Subcutaneous adipose tissue (tissue), 4 donors: ENCODE measurements around the gene SLCO4A1. TPM values are rescaled to one million over a fixed set of nuclear protein-coding genes. Genes with fewer than 3 reads are reported as not detected.

Experiments used
- total RNA-seq, 4 donors: library from RNA; depleted of rRNA; stranded (reverse); fragments of >200 nt; gene quantifications; one replicate each; pipeline ENCODE4 v1.1.0, GENCODE V29; 2016
- TF ChIP-seq, protein P1 (sequence below): fragments of 450-650 bp; IDR thresholded peaks from one replicate; pipeline ENCODE4 v1.5.1; 2016; ENCODE audit warnings: low read depth, mild to moderate bottlenecking, control low read depth, antibody characterized with exemption, moderate library complexity

Gene SLCO4A1
- total RNA-seq, 4 donors from 2014 or later: 9.0 to 38.5 (median 28.3) TPM

- TF ChIP-seq, protein P1, sequence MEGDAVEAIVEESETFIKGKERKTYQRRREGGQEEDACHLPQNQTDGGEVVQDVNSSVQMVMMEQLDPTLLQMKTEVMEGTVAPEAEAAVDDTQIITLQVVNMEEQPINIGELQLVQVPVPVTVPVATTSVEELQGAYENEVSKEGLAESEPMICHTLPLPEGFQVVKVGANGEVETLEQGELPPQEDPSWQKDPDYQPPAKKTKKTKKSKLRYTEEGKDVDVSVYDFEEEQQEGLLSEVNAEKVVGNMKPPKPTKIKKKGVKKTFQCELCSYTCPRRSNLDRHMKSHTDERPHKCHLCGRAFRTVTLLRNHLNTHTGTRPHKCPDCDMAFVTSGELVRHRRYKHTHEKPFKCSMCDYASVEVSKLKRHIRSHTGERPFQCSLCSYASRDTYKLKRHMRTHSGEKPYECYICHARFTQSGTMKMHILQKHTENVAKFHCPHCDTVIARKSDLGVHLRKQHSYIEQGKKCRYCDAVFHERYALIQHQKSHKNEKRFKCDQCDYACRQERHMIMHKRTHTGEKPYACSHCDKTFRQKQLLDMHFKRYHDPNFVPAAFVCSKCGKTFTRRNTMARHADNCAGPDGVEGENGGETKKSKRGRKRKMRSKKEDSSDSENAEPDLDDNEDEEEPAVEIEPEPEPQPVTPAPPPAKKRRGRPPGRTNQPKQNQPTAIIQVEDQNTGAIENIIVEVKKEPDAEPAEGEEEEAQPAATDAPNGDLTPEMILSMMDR: no peak
Measured at GRCh38 chr20:62646851-62647520, 4.7 kb downstream of the SLCO4A1 start.

GRCh38 chr20:62647521-62648317 lies 5.4 kb downstream of the SLCO4A1 start:
- TF ChIP-seq, protein P1: no peak

GRCh38 chr20:62648318-62648995 lies 6.2 kb downstream of the SLCO4A1 start:
- TF ChIP-seq, protein P1: no peak

GRCh38 chr20:62649140-62649539 lies 6.8 kb downstream of the SLCO4A1 start:
- TF ChIP-seq, protein P1: no peak

- TF ChIP-seq, protein P1: no peak
Measured at GRCh38 chr20:62650551-62651284, 8.4 kb downstream of the SLCO4A1 start.

- TF ChIP-seq, protein P1: no peak
Measured at GRCh38 chr20:62651285-62652021, 9.2 kb downstream of the SLCO4A1 start.
